ENCODE results near the gene CA4. TPM values are rescaled to one million over a fixed set of nuclear protein-coding genes. Genes with fewer than 3 reads are reported as not detected.
A peak's percentile ranks its signal among the peaks of the same experiment; 100 is the strongest.

Gene CA4
- total and polyA plus RNA-seq, 2 of the 8 experiments (the other 6 are each of a cell fraction or from before 2014, with no cell fraction given) = 3.6 to 4.2 TPM

GRCh38 chr17:60160829-60161501 lies 11.2 kb downstream of the CA4 start:
- Histone ChIP-seq H3K9ac (replicated peaks in 1 of 4; ENCODE audit: extremely low read depth in 1 of 4, low read depth in 3 of 4, low read length in 3 of 4) (no peak overlapping the region), H4K5ac (ENCODE audit: insufficient read length, low read depth, low read length) (no peak overlapping the region), H2BK20ac (ENCODE audit: low read length) (peak overlapping the region; percentile 92; the same call in 1 of the 2 replicates), H3K4me3 (ENCODE audit: extremely low read depth in 1 of 4, insufficient read depth in 2 of 4, low read depth in 3 of 4, low read length in 4 of 4) (peak overlapping the region in 3 of 4 experiments; percentile 12 to 25 (median 20); a peak in 4 of 8 replicates), H3K36me3 (ENCODE audit: control insufficient read depth in 2 of 4, insufficient read depth in 4 of 4, low read length in 3 of 4) (no peaks in the 10 kb centered on the region), H3K18ac (ENCODE audit: extremely low read depth, low read length) (peak overlapping the region; percentile 68), H3K27ac (ENCODE audit: low read depth, low read length) (no peak overlapping the region; the same call in 1 of the 2 replicates), H3K23me2 (ENCODE audit: low read depth, low read length) (peaks cover 5% of the 10 kb centered on the region; the same call in 1 of the 2 replicates), H3K56ac (replicated peaks; ENCODE audit: insufficient read length, low read depth, low read length) (no peak overlapping the region), H2BK12ac (ENCODE audit: low read depth, low read length) (peak overlapping the region; percentile 95), H3K9me3 (ENCODE audit: insufficient read depth in 2 of 2, low read depth in 1 of 2, low read length in 1 of 2) (no peaks in the 10 kb centered on the region), H4K91ac (replicated peaks; ENCODE audit: insufficient read length, low read length) (peak overlapping the region; percentile 91), H2BK5ac (ENCODE audit: low read depth, low read length) (peak overlapping the region; percentile 40; the same call in 1 of the 2 replicates), H2BK120ac (replicated peaks; ENCODE audit: low read depth, low read length) (peak overlapping the region; percentile 79), H3K79me1 (ENCODE audit: low read depth, low read length) (no peaks in the 10 kb centered on the region), H3K27me3 (replicated peaks in 1 of 4; ENCODE audit: control insufficient read depth in 3 of 4, extremely low read depth in 1 of 4, insufficient read depth in 3 of 4, low read length in 3 of 4) (no peaks in the 10 kb centered on the region), H3K4me2 (ENCODE audit: insufficient read depth in 1 of 2, low read depth in 2 of 2, low read length in 2 of 2) (peak overlapping the region; percentile 57; a peak in 3 of 4 replicates), H2BK15ac (ENCODE audit: low read length) (no peak overlapping the region), H2AK5ac (ENCODE audit: low read depth, low read length) (0 out of 2 replicates have a peak overlapping the region, but pooled peaks have one; percentile 15), H4K8ac (ENCODE audit: extremely low read depth, insufficient read depth, low read length) (peak overlapping the region; percentile 62; the same call in 1 of the 2 replicates), H2AFZ (ENCODE audit: low read length) (no peak overlapping the region), H3K4me1 (replicated peaks in 1 of 4; ENCODE audit: control insufficient read depth in 3 of 4, insufficient read depth in 4 of 4, low read length in 3 of 4) (peaks cover 7 to 51% (median 33%) of the 10 kb centered on the region in 4 experiments), H3K4ac (replicated peaks; ENCODE audit: insufficient read length, low read depth, low read length) (peak overlapping the region; percentile 66), H3K23ac (ENCODE audit: insufficient read length) (no peak overlapping the region), H3K14ac (ENCODE audit: insufficient read length) (no peak overlapping the region), H3K79me2 (ENCODE audit: control insufficient read depth in 1 of 2, insufficient read depth in 2 of 2, low read length in 2 of 2) (no peaks in the 10 kb centered on the region), H4K20me1 (replicated peaks in 1 of 2; ENCODE audit: control insufficient read depth in 1 of 2, insufficient read depth in 2 of 2, low read length in 2 of 2) (no peaks in the 10 kb centered on the region)
- ChIA-PET POLR2A (ENCODE audit: partially characterized antibody) (interaction anchor here (0.6 to 3.1 kb wide), 7 partner anchors 10 to 401 kb away, joined by 4 to 23 read pairs (median 5); partner anchors contain the start of gene CA4), CTCF (ENCODE audit: partially characterized antibody) (interaction anchor here (0.9 to 9.0 kb wide), 6 partner anchors 9 to 363 kb away, joined by 3 to 148 read pairs (median 22); partner anchors contain the start of gene CA4)
- TF ChIP-seq SP4 (IDR thresholded peaks at IDR 0.05; ENCODE audit: low read length) = no peak
- TF ChIP-seq TBP (IDR thresholded peaks at IDR 0.05; ENCODE audit: low read depth, low read length) = no peak
- no peak for TF ChIP-seq CHD2 (IDR thresholded peaks at IDR 0.05; ENCODE audit: low read length)
- TF ChIP-seq EGR1 (IDR thresholded peaks at IDR 0.05; ENCODE audit: borderline replicate concordance, low read depth, low read length) = peak; percentile 14; the same call in 1 of the 2 replicates
- FAIRE-seq (no peak), DNase-seq (ENCODE audit: low read depth in 1 of 2, low spot score in 2 of 2) (peak in 1 of 2 experiments; percentile 60)
- 63% methylated on average over 6 of the region's 10 CpGs; no CpG with 5 or more reads in 1 of the 2 experiments for WGBS, 2 experiments (ENCODE audit: extremely low coverage in 1 of 2, insufficient coverage in 1 of 2, insufficient read length in 1 of 2, insufficient replicate concordance in 2 of 2, low coverage in 1 of 2, low lambda C conversion rate in 2 of 2, missing lambda C conversion rate in 1 of 2)
